ENCODE data around the gene CFAP65. TPM values are rescaled to one million over a fixed set of nuclear protein-coding genes. Genes with fewer than 3 reads are reported as not detected.

The CFAP65 gene
- total and polyA plus RNA-seq, 10 donors: 0.28 TPM; not detected in 9

DNA sequence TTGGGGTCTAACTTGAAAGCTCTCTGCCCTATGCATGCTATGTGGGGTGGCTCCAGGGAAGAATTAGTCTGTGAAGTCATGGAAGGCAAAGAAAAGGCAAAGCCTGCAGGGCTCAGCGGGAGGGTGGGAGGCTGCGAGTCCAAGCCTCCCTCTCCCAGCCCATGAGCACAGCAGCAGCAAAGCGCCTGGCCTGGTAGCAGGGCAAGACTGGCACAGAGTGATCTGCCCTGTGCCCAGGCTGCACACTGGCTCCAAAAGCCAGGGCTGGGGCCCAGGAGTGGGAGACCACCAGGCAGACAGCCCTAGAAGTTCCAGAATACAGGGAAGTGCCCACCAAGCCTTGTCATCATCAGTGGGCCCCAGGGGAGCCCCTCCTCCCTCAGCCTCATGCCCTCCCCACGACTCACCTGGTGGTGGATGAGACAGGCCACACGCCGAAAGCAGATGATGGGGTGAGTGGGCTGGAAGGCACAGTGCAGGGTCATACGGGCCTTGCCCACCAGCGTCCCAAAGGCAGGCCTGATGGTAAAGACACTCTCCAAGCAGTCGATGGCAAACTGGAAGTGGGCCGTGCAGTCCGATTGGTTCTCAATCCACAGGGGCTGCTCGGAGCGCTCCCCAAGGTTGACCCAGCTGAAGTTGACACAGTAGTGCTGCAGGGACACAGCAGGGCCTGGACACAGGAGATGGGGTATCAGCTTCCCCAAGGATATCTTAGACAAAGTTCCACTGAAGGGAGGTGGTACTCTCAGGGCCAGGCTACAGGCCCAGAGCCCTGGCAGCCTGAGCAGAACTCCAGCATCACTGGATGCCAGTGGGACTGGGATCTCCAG lies 12.1 kb downstream of the CFAP65 start:
- H3K27me3 ChIP-seq (replicated peaks in 1 of 7): peaks cover 0 to 54% (median 12%) of the 10 kb centered on the region in 7 donors
- 55 to 79% (median 70%) methylated on average over 9 to 13 of the region's 13 CpGs for WGBS, 5 donors
- no peaks in the 10 kb centered on the region for H3K4me1 ChIP-seq
- no peak overlapping the region for H3K27ac ChIP-seq
- DNase-seq: peak; percentile 60
- H3K36me3 ChIP-seq: no peaks in the 10 kb centered on the region
- H3K9me3 ChIP-seq: no peaks in the 10 kb centered on the region
- H3K4me3 ChIP-seq: no peak overlapping the region
- intact Hi-C loops (cut with DNase I; ENCODE audit: low total_unique reads): no loop called here
- no peak for TF ChIP-seq POLR2AphosphoS5 (IDR thresholded peaks at IDR 0.05)
- TF ChIP-seq, protein P1, sequence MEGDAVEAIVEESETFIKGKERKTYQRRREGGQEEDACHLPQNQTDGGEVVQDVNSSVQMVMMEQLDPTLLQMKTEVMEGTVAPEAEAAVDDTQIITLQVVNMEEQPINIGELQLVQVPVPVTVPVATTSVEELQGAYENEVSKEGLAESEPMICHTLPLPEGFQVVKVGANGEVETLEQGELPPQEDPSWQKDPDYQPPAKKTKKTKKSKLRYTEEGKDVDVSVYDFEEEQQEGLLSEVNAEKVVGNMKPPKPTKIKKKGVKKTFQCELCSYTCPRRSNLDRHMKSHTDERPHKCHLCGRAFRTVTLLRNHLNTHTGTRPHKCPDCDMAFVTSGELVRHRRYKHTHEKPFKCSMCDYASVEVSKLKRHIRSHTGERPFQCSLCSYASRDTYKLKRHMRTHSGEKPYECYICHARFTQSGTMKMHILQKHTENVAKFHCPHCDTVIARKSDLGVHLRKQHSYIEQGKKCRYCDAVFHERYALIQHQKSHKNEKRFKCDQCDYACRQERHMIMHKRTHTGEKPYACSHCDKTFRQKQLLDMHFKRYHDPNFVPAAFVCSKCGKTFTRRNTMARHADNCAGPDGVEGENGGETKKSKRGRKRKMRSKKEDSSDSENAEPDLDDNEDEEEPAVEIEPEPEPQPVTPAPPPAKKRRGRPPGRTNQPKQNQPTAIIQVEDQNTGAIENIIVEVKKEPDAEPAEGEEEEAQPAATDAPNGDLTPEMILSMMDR (IDR thresholded peaks at IDR 0.05 in 8 of 11, conservative IDR thresholded peaks at IDR 0.05 in 3 of 11): no peak

DNA sequence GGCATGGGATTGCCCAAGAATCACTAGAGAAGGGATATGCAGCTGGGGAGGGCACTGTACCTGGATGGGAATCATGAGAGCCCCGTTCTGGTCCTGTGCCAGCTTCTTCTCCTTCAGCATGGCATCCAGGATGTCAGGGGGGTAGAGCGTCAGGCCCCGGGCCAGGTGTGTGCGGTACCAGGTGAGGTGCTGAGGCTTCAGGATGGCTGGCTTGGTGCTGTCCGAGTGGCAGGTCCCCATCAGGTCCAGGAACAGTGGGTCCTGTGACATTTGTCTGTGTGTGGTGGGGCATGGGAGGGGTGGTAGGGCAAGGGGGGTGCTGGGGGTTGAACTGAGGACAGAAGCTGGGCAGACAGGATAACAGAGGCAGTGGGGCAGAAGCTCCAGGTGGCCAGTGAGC lies 13.2 kb downstream of the CFAP65 start:
- TF ChIP-seq, protein P1 (IDR thresholded peaks at IDR 0.05 in 8 of 11, conservative IDR thresholded peaks at IDR 0.05 in 3 of 11): no peak
- TF ChIP-seq POLR2AphosphoS5 (IDR thresholded peaks at IDR 0.05) (no peak), POLR2A (IDR thresholded peaks at IDR 0.05) (no peak)
- 72 to 89% (median 77%) methylated on average over 4 to 5 of the region's 5 CpGs for WGBS, 5 donors
- peak; percentile 43 for DNase-seq
- no peak overlapping the region for H3K27ac ChIP-seq
- no peaks in the 10 kb centered on the region for H3K9me3 ChIP-seq
- intact Hi-C loops (cut with DNase I; ENCODE audit: low total_unique reads): no loop called here
- H3K36me3 ChIP-seq: no peaks in the 10 kb centered on the region
- H3K4me3 ChIP-seq: no peak overlapping the region
- peaks cover 0 to 57% (median 12%) of the 10 kb centered on the region in 7 donors for H3K27me3 ChIP-seq (replicated peaks in 1 of 7)
- no peaks in the 10 kb centered on the region for H3K4me1 ChIP-seq

DNA sequence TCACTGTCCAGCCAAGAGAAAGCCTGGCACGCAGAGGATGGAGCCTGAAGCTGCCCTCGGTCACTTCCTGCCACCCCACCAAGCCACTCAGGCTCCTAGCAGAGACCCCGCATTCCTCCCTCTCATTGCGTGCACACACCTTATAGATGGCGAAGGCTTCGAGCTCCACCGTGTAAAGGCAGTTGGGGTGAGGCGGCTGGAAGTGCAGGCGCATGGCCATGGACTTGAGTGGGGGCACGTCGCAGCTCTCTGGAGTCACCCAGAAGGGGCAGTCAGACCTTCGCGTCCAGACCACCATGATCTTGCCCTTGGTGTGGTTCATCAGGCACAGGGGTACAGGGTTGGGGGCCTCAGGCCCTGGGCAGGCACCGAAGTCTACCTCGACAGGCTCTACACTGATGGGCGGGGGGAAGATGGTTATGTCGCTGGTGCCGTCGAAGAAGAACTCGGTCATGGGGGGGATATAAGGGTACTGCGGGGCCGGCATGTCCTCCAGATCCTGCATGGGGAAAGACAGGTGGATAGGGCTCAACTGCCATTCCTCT lies 13.7 kb downstream of the CFAP65 start:
- intact Hi-C loops (cut with DNase I; ENCODE audit: low total_unique reads): no loop called here
- H3K27ac ChIP-seq: no peak overlapping the region
- 86 to 91% (median 89%) methylated on average over 22 of the region's 22 CpGs for WGBS, 5 donors
- peak; percentile 69 for DNase-seq
- peaks cover 0 to 51% (median 12%) of the 10 kb centered on the region in 7 donors for H3K27me3 ChIP-seq (replicated peaks in 1 of 7)
- no peaks in the 10 kb centered on the region for H3K9me3 ChIP-seq
- TF ChIP-seq POLR2A (IDR thresholded peaks at IDR 0.05) (no peak), POLR2AphosphoS5 (IDR thresholded peaks at IDR 0.05) (no peak)
- TF ChIP-seq, protein P1 (IDR thresholded peaks at IDR 0.05 in 8 of 11, conservative IDR thresholded peaks at IDR 0.05 in 3 of 11): no peak
- H3K4me3 ChIP-seq: no peak overlapping the region
- H3K4me1 ChIP-seq: no peaks in the 10 kb centered on the region
- H3K36me3 ChIP-seq: no peaks in the 10 kb centered on the region

DNA sequence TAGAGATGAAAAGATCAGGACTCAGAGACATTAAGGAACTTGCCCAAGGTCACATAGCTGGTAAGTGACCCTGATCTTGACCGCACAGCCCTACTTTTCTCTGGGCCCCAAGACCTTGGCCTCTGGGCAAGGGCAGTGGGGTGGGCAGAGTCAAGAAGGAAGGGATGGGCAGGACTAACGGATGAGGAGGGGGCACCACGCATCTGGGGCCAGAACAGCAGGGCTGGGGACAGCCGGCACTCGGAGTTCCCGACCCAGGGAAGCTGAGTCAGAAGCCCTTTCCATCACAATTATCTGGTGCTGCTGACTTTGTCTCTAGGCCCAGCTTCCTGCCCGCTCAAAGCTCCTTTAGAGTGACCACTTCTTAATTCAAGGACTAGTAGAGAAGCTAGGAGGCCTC lies 14.4 kb downstream of the CFAP65 start:
- Histone ChIP-seq H3K4me1 (no peaks in the 10 kb centered on the region), H3K27me3 (replicated peaks in 1 of 7) (peaks cover 0 to 48% (median 7%) of the 10 kb centered on the region in 7 donors), H3K36me3 (no peaks in the 10 kb centered on the region), H3K27ac (no peak overlapping the region), H3K4me3 (no peak overlapping the region), H3K9me3 (no peaks in the 10 kb centered on the region)
- TF ChIP-seq POLR2A (IDR thresholded peaks at IDR 0.05): no peak
- TF ChIP-seq, protein P1 (IDR thresholded peaks at IDR 0.05 in 8 of 11, conservative IDR thresholded peaks at IDR 0.05 in 3 of 11): no peak
- TF ChIP-seq POLR2AphosphoS5 (IDR thresholded peaks at IDR 0.05): no peak
- 62 to 86% (median 65%) methylated on average over 7 of the region's 7 CpGs for WGBS, 5 donors
- peak; percentile 61 for DNase-seq
- intact Hi-C loops (cut with DNase I; ENCODE audit: low total_unique reads): no loop called here

All from spleen (tissue), 11 donors.